B cell (primary cell): Measurements from ENCODE around the gene CA7. TPM values are rescaled to one million over a fixed set of nuclear protein-coding genes. Genes with fewer than 3 reads are reported as not detected.

Experiments used
- ATAC-seq: fragments of 200-7000 bp; cut with Tn5 transposase; one replicate; pipeline ENCODE4 v1.10.0; 2021; ENCODE audit warnings: low read depth, mild to moderate bottlenecking, moderate number of reproducible peaks, moderate library complexity
- CTCF ChIA-PET: fragments of 350-600 bp; sonication (Branson Sonifier 250); formaldehyde crosslinking; loops from one replicate; lab custom pipeline; 2021; ENCODE audit warnings: antibody characterized with exemption, inconsistent platforms; lab: Charles Lee
- POLR2A ChIA-PET: fragments of 350-600 bp; sonication (Branson Sonifier 250); formaldehyde crosslinking; loops from one replicate; lab custom pipeline; 2021; ENCODE audit warnings: antibody characterized with exemption; lab: Charles Lee
- DNase-seq: peaks from one replicate; pipeline ENCODE4 v3.0.0; 2013
- H2AFZ ChIP-seq: 2 replicates; pipeline ENCODE4 v1.6.1; 2012; ENCODE audit warnings: mild to moderate bottlenecking, low read depth, low read length; ENCODE audit not compliant: insufficient read depth, poor library complexity, severe bottlenecking
- H3K27ac ChIP-seq, 2 donors: 1 replicate in 1 of 2; 2 replicates in 1 of 2; pipeline ENCODE4 v1.5.1; 2012 to 2013; ENCODE audit warnings: low read length in 2 of 2, mild to moderate bottlenecking in 2 of 2, moderate library complexity in 1 of 2
- H3K27me3 ChIP-seq, 4 experiments: fragments of 200-600 bp in 1 of 4; sonication (generic) in 1 of 4; replicated peaks in 1 of 4; 1 replicate in 2 of 4; 2 replicates in 2 of 4; pipeline versions ENCODE4 v1.6.1 to v1.7.0; 2013 to 2016; ENCODE audit warnings: low read length in 3 of 4, mild to moderate bottlenecking in 2 of 4, mixed read lengths in 1 of 4, moderate library complexity in 1 of 4; ENCODE audit not compliant: insufficient read depth in 4 of 4, control insufficient read depth in 3 of 4; ENCODE audit errors: control extremely low read depth in 1 of 4
- H3K36me3 ChIP-seq, 2 experiments: replicated peaks in 1 of 2; 1 replicate in 1 of 2; 2 replicates in 1 of 2; pipeline versions ENCODE4 v1.6.1 to v1.7.1; 2013; ENCODE audit warnings: low read length in 1 of 2; ENCODE audit not compliant: insufficient read depth in 2 of 2, control insufficient read depth in 1 of 2; ENCODE audit errors: control extremely low read depth in 1 of 2, extremely low read depth in 1 of 2
- H3K4me1 ChIP-seq, 2 donors: fragments of 200-600 bp in 1 of 2; sonication (generic) in 1 of 2; 1 replicate in 1 of 2; 2 replicates in 1 of 2; pipeline versions ENCODE4 v1.5.1 to v1.6.1; 2013 to 2017; ENCODE audit warnings: low read length in 2 of 2; ENCODE audit not compliant: control insufficient read depth in 2 of 2, insufficient read depth in 2 of 2
- H3K4me2 ChIP-seq: replicated peaks from 2 replicates; pipeline ENCODE3; 2012; ENCODE audit warnings: mild to moderate bottlenecking, low read depth, low read length; ENCODE audit not compliant: poor library complexity, severe bottlenecking
- H3K4me3 ChIP-seq, 5 experiments: fragments of 200-600 bp in 1 of 5; sonication (generic) in 1 of 5; 1 replicate in 3 of 5; 2 replicates in 2 of 5; pipeline versions ENCODE4 v1.5.1 to v1.7.0; 2011 to 2016; ENCODE audit warnings: low read length in 4 of 5, mild to moderate bottlenecking in 4 of 5, low read depth in 2 of 5, control low read depth in 1 of 5, moderate library complexity in 1 of 5; ENCODE audit not compliant: insufficient read depth in 1 of 5; ENCODE audit errors: control extremely low read depth in 1 of 5, extremely low read depth in 1 of 5
- H3K79me2 ChIP-seq: fragments of 200-600 bp; sonication (generic); one replicate; pipeline ENCODE4 v1.6.0; 2016; ENCODE audit warnings: low read length; ENCODE audit not compliant: control insufficient read depth, insufficient read depth
- H3K9ac ChIP-seq: fragments of 200-600 bp; sonication (generic); 2 replicates; pipeline ENCODE4 v1.6.1; 2017; ENCODE audit warnings: mild to moderate bottlenecking, low read length, moderate library complexity
- H3K9me3 ChIP-seq, 3 donors: one replicate each; pipeline versions ENCODE4 v1.6.1 to v1.7.1; 2013; ENCODE audit warnings: low read length in 2 of 3; ENCODE audit not compliant: control insufficient read depth in 2 of 3, insufficient read depth in 1 of 3; ENCODE audit errors: control extremely low read depth in 1 of 3
- H4K20me1 ChIP-seq: 2 replicates; pipeline ENCODE4 v1.6.0; 2012; ENCODE audit warnings: mild to moderate bottlenecking, low read length; ENCODE audit not compliant: insufficient read depth, control insufficient read depth, poor library complexity, severe bottlenecking
- H3K27ac Mint-ChIP-seq: one replicate; pipeline ENCODE4 v1.8.0; 2021; ENCODE audit warnings: mixed read lengths
- H3K27me3 Mint-ChIP-seq: one replicate; pipeline ENCODE4 v1.8.0; 2021; ENCODE audit warnings: mixed read lengths
- H3K4me1 Mint-ChIP-seq: one replicate; pipeline ENCODE4 v1.8.0; 2021; ENCODE audit warnings: mixed read lengths
- H3K4me3 Mint-ChIP-seq: one replicate; pipeline ENCODE4 v1.8.0; 2021; ENCODE audit warnings: mixed read lengths
- H3K9me3 Mint-ChIP-seq: one replicate; pipeline ENCODE4 v1.8.0; 2022; ENCODE audit warnings: mixed read lengths; ENCODE audit not compliant: insufficient read depth
- EZH2 ChIP-seq: IDR thresholded peaks from 2 replicates; pipeline ENCODE4 v1.6.1; 2012; ENCODE audit warnings: borderline replicate concordance, low read depth, mild to moderate bottlenecking, moderate library complexity, low read length; ENCODE audit not compliant: insufficient read depth, poor library complexity, severe bottlenecking
- WGBS: methylation state at CpG from one replicate; pipeline ENCODE4 v1.1.5; 2013; ENCODE audit warnings: missing lambda C conversion rate; ENCODE audit not compliant: insufficient coverage; 5-methylcytosine and 5-hydroxymethylcytosine counted together
- intact Hi-C: fragments of 100-400 bp; cut with micrococcal nuclease; formaldehyde crosslinking; loops from one replicate; pipeline ENCODE4 v1.10.0; 2022
- polyA plus RNA-seq: library from polyadenylated mRNA; depleted of rRNA; stranded (reverse); fragments of >200 nt; gene quantifications from 2 replicates; pipeline ENCODE4 v1.2.3, GENCODE V29; 2012
- total RNA-seq, 2 donors: library from RNA; stranded (reverse); fragments of 120-200 nt in 1 of 2; gene quantifications; 1 replicate in 1 of 2; 2 replicates in 1 of 2; pipeline versions ENCODE4 v1.2.3 to v1.2.4, GENCODE V29; 2013 to 2022
- TF ChIP-seq, protein P1 (sequence below): fragments of 200-600 bp; IDR thresholded peaks from one replicate; pipeline ENCODE4 v1.8.0; 2022; ENCODE audit warnings: antibody characterized with exemption, mild to moderate bottlenecking

Gene CA7
- total and polyA plus RNA-seq, 2 donors (not counting 1 experiment from before 2014, with no cell fraction given), result not detected

- Mint-ChIP-seq H3K27me3 (peaks cover under 1% of the 10 kb centered on the region), H3K4me1 (no peaks in the 10 kb centered on the region), H3K9me3 (no peaks in the 10 kb centered on the region), H3K27ac (no peak overlapping the region), H3K4me3 (no peak overlapping the region)
- H3K27ac ChIP-seq, result no peak overlapping the region
- CTCF ChIA-PET, result interaction anchor here (3.1 kb wide), 1 partner anchor 14 kb away, joined by 16 read pairs; no protein-coding TSS in a partner anchor
- WGBS, result 53% methylated on average over 14 of the region's 15 CpGs
- no peaks in the 10 kb centered on the region for H3K79me2 ChIP-seq
- POLR2A ChIA-PET, result no interaction called here
- no peaks in the 10 kb centered on the region for H3K36me3 ChIP-seq
- H3K4me3 ChIP-seq, result no peak overlapping the region
- TF ChIP-seq, protein P1, sequence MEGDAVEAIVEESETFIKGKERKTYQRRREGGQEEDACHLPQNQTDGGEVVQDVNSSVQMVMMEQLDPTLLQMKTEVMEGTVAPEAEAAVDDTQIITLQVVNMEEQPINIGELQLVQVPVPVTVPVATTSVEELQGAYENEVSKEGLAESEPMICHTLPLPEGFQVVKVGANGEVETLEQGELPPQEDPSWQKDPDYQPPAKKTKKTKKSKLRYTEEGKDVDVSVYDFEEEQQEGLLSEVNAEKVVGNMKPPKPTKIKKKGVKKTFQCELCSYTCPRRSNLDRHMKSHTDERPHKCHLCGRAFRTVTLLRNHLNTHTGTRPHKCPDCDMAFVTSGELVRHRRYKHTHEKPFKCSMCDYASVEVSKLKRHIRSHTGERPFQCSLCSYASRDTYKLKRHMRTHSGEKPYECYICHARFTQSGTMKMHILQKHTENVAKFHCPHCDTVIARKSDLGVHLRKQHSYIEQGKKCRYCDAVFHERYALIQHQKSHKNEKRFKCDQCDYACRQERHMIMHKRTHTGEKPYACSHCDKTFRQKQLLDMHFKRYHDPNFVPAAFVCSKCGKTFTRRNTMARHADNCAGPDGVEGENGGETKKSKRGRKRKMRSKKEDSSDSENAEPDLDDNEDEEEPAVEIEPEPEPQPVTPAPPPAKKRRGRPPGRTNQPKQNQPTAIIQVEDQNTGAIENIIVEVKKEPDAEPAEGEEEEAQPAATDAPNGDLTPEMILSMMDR, result no peak
- no peak for TF ChIP-seq EZH2
- no peaks in the 10 kb centered on the region for H3K9me3 ChIP-seq
- intact Hi-C loops, result no loop called here
- no peaks in the 10 kb centered on the region for H3K27me3 ChIP-seq
- H3K4me2 ChIP-seq, result no peak overlapping the region
- H3K9ac ChIP-seq, result no peak overlapping the region
- no peaks in the 10 kb centered on the region for H4K20me1 ChIP-seq
- DNase-seq (no peak), ATAC-seq (no peak)
- H2AFZ ChIP-seq, result no peak overlapping the region
- H3K4me1 ChIP-seq, result no peaks in the 10 kb centered on the region
Measured at GRCh38 chr16:66853261-66854139, 9.3 kb downstream of the CA7 start.

- CTCF ChIA-PET, result interaction anchor here (0.8 to 4.7 kb wide), 5 partner anchors 12 to 452 kb away, joined by 3 to 29 read pairs (median 3); partner anchors contain the start of gene NAE1
- no peaks in the 10 kb centered on the region for H3K9me3 Mint-ChIP-seq
- intact Hi-C loops, result no loop called here
- 88% methylated on average over 1 of the region's 6 CpGs for WGBS
- Histone ChIP-seq H3K9me3 (no peaks in the 10 kb centered on the region), H2AFZ (no peak overlapping the region), H3K79me2 (no peaks in the 10 kb centered on the region), H3K36me3 (no peaks in the 10 kb centered on the region), H3K4me1 (no peaks in the 10 kb centered on the region), H3K27me3 (no peaks in the 10 kb centered on the region), H3K27ac (no peak overlapping the region), H3K9ac (no peak overlapping the region), H3K4me3 (no peak overlapping the region), H3K4me2 (no peak overlapping the region), H4K20me1 (no peaks in the 10 kb centered on the region)
- no peaks in the 10 kb centered on the region for H3K27me3 Mint-ChIP-seq
- DNase-seq (no peak), ATAC-seq (no peak)
- H3K4me3 Mint-ChIP-seq, result no peak overlapping the region
- H3K4me1 Mint-ChIP-seq, result no peaks in the 10 kb centered on the region
- POLR2A ChIA-PET, result no interaction called here
- H3K27ac Mint-ChIP-seq, result no peak overlapping the region
- no peak for TF ChIP-seq EZH2
- TF ChIP-seq, protein P1, result no peak
Measured at GRCh38 chr16:66856184-66856730, 12.0 kb downstream of the CA7 start.
